ENCODE results near the gene ATP9B. TPM values are rescaled to one million over a fixed set of nuclear protein-coding genes. Genes with fewer than 3 reads are reported as not detected.

The ATP9B gene
- total RNA-seq, 1 experiment from 2014 or later = 8.6 TPM

DNA sequence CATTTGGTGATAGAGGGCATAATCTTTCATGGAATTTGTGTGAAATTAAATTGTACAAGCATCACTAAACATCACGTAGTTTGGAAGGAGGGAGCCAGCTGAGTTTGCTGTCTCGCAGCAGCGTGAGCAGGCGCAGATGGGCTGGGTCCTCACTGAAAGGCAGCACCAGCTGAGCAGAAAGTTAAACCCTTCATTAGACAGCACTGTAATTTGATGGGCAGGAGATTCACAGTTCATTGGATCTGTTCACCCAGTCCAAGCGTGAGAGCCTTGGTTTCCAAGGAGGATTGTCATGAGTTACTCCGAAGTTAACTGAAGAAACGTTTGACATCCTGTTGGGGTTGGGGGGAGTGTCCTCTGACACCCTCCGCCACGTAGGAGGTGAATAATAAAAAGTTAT lies 236.7 kb downstream of the ATP9B start:
- Histone ChIP-seq H4K20me1 (ENCODE audit: insufficient read depth) (no peaks in the 10 kb centered on the region), H3K36me3 (ENCODE audit: low read depth) (no peaks in the 10 kb centered on the region), H3K27ac (no peak overlapping the region), H3K4me3 (no peak overlapping the region), H3F3A (ENCODE audit: insufficient read depth, low read depth) (no peaks in the 10 kb centered on the region), H3K27me3 (ENCODE audit: insufficient read depth, low read depth) (no peaks in the 10 kb centered on the region), H3K9me3 (ENCODE audit: insufficient read depth, low read depth) (no peaks in the 10 kb centered on the region), H3K9me2 (ENCODE audit: insufficient read depth) (no peaks in the 10 kb centered on the region), H3K4me1 (replicated peaks; ENCODE audit: insufficient read depth) (no peaks in the 10 kb centered on the region), H2AFZ (no peak overlapping the region), H3K79me2 (ENCODE audit: low read depth) (no peaks in the 10 kb centered on the region), H3K4me2 (no peak overlapping the region)
- ChIA-PET CTCF (no interaction called here), POLR2A (ENCODE audit: unreplicated experiment) (interaction anchor here (0.7 kb wide), 1 partner anchor 24 kb away, joined by 3 read pairs; no protein-coding TSS in a partner anchor)
- DNase-seq = no peak
- intact Hi-C loops (cut with micrococcal nuclease; ENCODE audit: unreplicated experiment) = no loop called here
- no TSS peak for BruUV-seq (replicated peaks)
- TF ChIP-seq EZH2 (IDR thresholded peaks at IDR 0.05; ENCODE audit: low read depth) = no peak
- TF ChIP-seq, protein P1, sequence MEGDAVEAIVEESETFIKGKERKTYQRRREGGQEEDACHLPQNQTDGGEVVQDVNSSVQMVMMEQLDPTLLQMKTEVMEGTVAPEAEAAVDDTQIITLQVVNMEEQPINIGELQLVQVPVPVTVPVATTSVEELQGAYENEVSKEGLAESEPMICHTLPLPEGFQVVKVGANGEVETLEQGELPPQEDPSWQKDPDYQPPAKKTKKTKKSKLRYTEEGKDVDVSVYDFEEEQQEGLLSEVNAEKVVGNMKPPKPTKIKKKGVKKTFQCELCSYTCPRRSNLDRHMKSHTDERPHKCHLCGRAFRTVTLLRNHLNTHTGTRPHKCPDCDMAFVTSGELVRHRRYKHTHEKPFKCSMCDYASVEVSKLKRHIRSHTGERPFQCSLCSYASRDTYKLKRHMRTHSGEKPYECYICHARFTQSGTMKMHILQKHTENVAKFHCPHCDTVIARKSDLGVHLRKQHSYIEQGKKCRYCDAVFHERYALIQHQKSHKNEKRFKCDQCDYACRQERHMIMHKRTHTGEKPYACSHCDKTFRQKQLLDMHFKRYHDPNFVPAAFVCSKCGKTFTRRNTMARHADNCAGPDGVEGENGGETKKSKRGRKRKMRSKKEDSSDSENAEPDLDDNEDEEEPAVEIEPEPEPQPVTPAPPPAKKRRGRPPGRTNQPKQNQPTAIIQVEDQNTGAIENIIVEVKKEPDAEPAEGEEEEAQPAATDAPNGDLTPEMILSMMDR (conservative IDR thresholded peaks at IDR 0.05) = no peak

DNA sequence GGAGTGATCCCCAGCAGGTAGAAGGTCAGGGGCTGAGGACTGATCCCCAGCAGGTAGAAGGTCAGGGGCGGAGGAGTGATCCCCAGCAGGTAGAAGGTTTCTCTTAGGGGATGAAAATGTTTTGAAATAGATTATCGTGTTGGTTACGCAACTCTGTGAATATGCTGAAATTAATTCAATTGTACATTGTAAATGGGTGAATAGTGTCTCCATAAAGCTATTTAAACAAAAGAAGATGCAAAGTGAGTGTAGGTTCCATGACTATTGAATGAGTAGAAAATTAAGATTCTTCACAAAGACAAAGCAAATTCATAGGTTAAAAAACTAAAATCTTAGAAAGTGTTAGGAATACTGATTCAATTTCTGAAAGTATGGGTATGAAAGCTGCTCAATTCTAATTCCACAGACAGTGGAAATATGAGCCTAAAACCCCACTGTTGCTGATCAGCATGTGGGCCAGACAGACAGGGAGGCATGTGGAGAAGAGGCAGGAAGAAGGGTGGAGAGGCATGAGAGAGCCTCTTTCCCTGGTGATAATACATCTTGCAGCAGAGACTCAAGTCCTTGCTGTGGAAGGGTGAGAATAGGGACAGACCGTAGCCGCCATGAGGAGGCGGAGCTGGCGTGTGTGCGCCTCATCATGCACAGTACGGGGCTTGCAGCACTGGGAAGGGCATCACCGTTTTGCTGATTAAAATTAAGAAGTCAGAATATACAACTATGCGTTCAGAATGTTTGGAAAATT lies 240.6 kb downstream of the ATP9B start:
- no peaks in the 10 kb centered on the region for H3K4me1 ChIP-seq (replicated peaks; ENCODE audit: insufficient read depth)
- H3K36me3 ChIP-seq (ENCODE audit: low read depth) = no peaks in the 10 kb centered on the region
- peaks cover 5% of the 10 kb centered on the region; the same call in 1 of the 2 replicates for H4K20me1 ChIP-seq (ENCODE audit: insufficient read depth)
- no peaks in the 10 kb centered on the region for H3K27me3 ChIP-seq (ENCODE audit: insufficient read depth, low read depth)
- ChIA-PET CTCF (no interaction called here), POLR2A (ENCODE audit: unreplicated experiment) (no interaction called here)
- H3K27ac ChIP-seq = no peak overlapping the region
- no peaks in the 10 kb centered on the region for H3K9me3 ChIP-seq (ENCODE audit: insufficient read depth, low read depth)
- no peaks in the 10 kb centered on the region for H3K9me2 ChIP-seq (ENCODE audit: insufficient read depth)
- H3K4me3 ChIP-seq = no peak overlapping the region
- no peak overlapping the region for H3K4me2 ChIP-seq
- intact Hi-C loops (cut with micrococcal nuclease; ENCODE audit: unreplicated experiment) = no loop called here
- TF ChIP-seq EZH2 (IDR thresholded peaks at IDR 0.05; ENCODE audit: low read depth) = no peak
- TF ChIP-seq, protein P1 (conservative IDR thresholded peaks at IDR 0.05) = no peak
- H2AFZ ChIP-seq = no peak overlapping the region
- no TSS peak for BruUV-seq (replicated peaks)
- H3K79me2 ChIP-seq (ENCODE audit: low read depth) = no peaks in the 10 kb centered on the region
- H3F3A ChIP-seq (ENCODE audit: insufficient read depth, low read depth) = no peaks in the 10 kb centered on the region
- no peak for DNase-seq

DNA sequence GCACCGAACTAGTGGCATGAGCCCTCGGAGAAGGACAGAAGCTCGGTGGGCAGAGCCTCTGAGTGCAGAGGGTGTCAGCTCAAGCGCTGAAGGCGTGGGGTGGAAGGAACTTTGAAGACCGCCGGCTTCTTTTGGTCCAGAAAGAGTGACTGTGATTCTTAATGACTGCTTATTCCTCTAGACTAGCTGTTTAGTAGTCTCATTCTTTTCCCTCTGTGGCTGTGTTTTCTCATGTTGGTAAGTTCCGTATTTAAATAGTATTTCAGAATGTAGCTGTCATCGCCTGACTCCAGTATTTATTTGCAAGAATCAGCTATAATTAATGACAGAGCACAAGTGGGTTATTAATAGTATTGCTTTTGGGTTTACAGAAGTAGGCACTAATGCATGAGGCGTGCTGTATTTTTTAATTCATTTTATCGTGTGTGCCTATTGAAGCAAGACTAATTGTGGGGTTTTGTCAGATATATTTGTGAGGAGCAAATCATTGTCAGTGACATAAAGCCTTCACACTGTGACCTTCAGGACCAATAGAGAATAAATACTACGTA lies 245.7 kb downstream of the ATP9B start:
- intact Hi-C loops (cut with micrococcal nuclease; ENCODE audit: unreplicated experiment) = no loop called here
- Histone ChIP-seq H3K79me2 (ENCODE audit: low read depth) (no peaks in the 10 kb centered on the region), H3F3A (ENCODE audit: insufficient read depth, low read depth) (no peaks in the 10 kb centered on the region), H3K9me3 (ENCODE audit: insufficient read depth, low read depth) (no peaks in the 10 kb centered on the region), H3K9me2 (ENCODE audit: insufficient read depth) (no peaks in the 10 kb centered on the region), H3K4me3 (no peak overlapping the region), H3K4me1 (replicated peaks; ENCODE audit: insufficient read depth) (no peaks in the 10 kb centered on the region), H3K27ac (no peak overlapping the region), H3K36me3 (ENCODE audit: low read depth) (no peaks in the 10 kb centered on the region), H3K4me2 (no peak overlapping the region), H2AFZ (no peak overlapping the region), H4K20me1 (ENCODE audit: insufficient read depth) (peaks cover 5% of the 10 kb centered on the region; the same call in 1 of the 2 replicates), H3K27me3 (ENCODE audit: insufficient read depth, low read depth) (no peaks in the 10 kb centered on the region)
- ChIA-PET POLR2A (ENCODE audit: unreplicated experiment) (no interaction called here), CTCF (no interaction called here)
- TF ChIP-seq EZH2 (IDR thresholded peaks at IDR 0.05; ENCODE audit: low read depth) = no peak
- TF ChIP-seq, protein P1 (conservative IDR thresholded peaks at IDR 0.05) = no peak
- BruUV-seq (replicated peaks) = no TSS peak
- DNase-seq = no peak

Data from PC-9 (cell line).